A673 (cell line): ENCODE measurements around the gene ASTN2.

Source experiments
- CTCF ChIP-seq: fragments of 300-800, 200-600 bp; sonication (generic); conservative IDR thresholded peaks from 2 replicates; pipeline ENCODE4 v1.5.1; 2017; ENCODE audit warnings: low read depth, mild to moderate bottlenecking, antibody characterized with exemption, low read length, moderate library complexity, mixed read lengths
- EZH2 ChIP-seq: fragments of 200-600 bp; sonication (generic); IDR thresholded peaks from 2 replicates; pipeline ENCODE4 v1.6.1; 2017; ENCODE audit warnings: borderline replicate concordance, low read depth, mild to moderate bottlenecking, mixed read lengths, antibody characterized with exemption, low read length; ENCODE audit not compliant: poor library complexity, severe bottlenecking

GRCh38 chr9:117189121-117189520 lies 225.7 kb downstream of the ASTN2 start:
- TF ChIP-seq CTCF, result no peak
- TF ChIP-seq EZH2, result no peak
